SH-SY5Y (cell line): ENCODE results near the gene FGA.

Experiments
- GATA2 ChIP-seq: IDR thresholded peaks from 2 replicates; pipeline ENCODE4 v1.6.1; 2011; ENCODE audit warnings: mild to moderate bottlenecking, low read depth, low read length
- GATA3 ChIP-seq: IDR thresholded peaks from 2 replicates; pipeline ENCODE4 v1.6.1; 2011; ENCODE audit warnings: low read depth, mild to moderate bottlenecking, low read length, moderate library complexity

The FGA gene

GRCh38 chr4:154595807-154596206, 5.3 kb upstream of the FGA start:
- TF ChIP-seq GATA2 (no peak), GATA3 (no peak)

- TF ChIP-seq GATA3 = no peak
- TF ChIP-seq GATA2 = no peak
Measured at GRCh38 chr4:154593868-154594267, 3.3 kb upstream of the FGA start.

DNA sequence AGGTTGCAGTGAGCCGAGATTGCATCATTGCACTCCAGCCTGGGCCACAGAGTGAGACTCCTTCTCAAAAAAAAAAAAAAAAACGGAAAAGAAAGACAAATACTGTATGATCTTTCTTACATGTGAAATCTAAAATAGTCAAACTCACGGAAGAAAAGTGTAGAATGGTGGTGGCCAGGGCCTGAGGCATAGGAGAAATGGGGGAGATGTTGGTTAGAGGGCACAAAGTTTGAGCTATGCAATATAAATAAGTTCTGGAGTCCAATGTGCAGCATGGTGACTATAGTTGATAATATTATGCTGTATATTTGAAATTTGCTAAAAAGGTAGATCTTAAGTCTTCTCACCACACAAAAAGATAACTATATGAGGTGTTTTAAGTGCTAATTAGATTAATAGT, 1.3 kb upstream of the FGA start:
- no peak for TF ChIP-seq GATA2
- TF ChIP-seq GATA3 = no peak

DNA sequence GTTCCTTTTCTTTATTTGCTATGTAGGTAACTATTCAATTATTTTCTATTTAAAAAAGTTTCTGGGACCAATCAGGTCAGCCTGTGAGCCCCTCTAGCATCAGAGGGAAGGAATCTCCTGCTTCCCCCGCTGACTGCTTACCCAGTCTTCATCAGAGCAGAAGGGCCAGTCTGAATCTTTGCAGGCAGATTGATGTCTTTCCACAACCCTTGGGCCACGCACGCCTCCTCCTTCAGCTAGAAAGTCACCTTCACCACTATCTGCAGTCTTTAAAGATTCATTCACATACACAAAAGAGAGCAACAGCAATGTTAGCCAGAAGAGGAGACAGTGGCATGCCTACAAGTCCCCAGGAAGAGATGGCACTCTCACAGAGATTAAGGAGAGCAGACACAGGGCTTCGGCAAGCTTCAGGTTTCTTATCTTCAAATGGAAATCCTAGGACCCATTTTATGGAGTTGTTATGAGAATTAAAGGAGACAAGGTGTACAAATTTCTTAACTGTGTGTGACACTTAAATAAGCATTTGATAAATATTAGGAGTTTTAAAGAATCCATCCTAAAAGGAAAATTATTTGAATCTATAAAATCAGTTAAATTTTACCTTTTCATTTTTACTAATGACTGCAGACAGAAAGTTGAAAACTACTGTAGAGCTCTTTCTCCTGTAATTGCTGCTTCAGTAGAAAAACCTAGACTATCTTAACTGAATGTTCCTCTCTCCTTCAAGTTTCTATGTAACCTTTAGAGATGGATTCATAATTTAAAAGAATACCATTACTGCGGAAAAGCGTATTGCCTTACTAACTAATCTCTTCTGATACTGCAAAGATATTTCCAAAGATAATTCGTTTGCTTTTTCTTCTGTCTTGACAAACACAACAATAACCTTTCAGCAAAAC, 995 bp downstream of the FGA start:
- TF ChIP-seq GATA3 = no peak
- no peak for TF ChIP-seq GATA2

DNA sequence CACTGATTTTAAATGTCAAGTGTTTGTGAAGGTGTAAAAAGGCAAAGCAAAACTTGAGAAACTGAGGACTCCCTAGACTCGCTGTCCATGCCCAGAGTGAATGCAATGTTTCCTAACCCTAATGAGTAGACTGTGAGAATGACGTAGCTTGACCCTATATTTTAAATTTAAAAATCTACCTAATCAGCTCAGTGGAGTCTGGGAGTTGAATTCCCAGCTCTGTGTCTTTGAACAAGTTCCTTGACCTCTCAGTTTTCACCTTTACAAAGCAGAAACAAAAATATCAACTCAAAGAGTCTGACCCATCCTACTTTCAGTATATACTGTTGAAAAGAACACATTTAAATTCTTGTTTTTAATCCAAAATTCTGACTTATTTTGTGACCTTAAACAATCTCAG, 2.3 kb downstream of the FGA start:
- no peak for TF ChIP-seq GATA2
- TF ChIP-seq GATA3 = no peak

GRCh38 chr4:154586296-154587033, 4.1 kb downstream of the FGA start:
- TF ChIP-seq GATA2 (no peak), GATA3 (no peak)

GRCh38 chr4:154585369-154586018, 5.0 kb downstream of the FGA start:
- TF ChIP-seq GATA2 (no peak), GATA3 (no peak)

DNA sequence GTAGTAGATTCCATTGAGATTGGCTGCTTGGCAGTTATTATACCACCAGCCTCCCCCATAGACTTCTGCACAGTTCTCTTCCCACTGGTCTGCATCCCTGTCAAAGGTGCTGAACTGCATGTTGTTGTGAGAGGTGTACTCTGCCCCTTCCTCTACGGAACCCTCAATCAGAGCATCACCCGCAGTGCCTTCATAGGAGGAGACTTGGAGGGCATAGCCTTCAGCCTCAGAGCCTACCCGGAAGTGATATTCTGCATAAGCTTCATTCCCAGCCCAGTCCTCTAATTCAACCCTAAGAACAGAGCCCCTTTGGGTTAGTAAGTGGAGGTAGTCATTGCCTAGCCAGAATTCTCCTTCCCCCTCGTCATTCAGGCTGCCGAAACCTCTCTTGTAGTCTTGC, 6.3 kb downstream of the FGA start:
- TF ChIP-seq GATA3 (no peak), GATA2 (no peak)

DNA sequence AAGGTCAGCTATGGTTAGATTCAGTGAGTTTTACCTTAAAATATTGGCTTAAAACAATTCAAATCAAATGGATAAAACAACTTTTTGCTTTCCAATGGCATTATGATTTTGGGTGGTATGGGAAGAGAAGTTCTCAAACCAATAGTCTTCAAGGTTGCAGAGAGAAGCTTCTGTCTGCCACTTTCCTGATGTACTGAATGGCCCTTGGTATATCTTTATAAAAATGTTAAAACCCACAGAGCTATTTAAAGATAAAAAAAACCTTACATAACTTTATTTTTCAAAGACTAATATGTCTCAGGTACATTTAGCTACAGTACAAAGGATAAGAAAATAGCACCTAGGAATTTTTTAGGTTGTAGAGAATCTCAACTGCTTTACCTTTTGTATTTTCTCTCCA, 6.9 kb downstream of the FGA start:
- TF ChIP-seq GATA2 (no peak), GATA3 (no peak)

- no peak for TF ChIP-seq GATA2
- TF ChIP-seq GATA3 = no peak
Measured at GRCh38 chr4:154583230-154583629, 7.3 kb downstream of the FGA start.

DNA sequence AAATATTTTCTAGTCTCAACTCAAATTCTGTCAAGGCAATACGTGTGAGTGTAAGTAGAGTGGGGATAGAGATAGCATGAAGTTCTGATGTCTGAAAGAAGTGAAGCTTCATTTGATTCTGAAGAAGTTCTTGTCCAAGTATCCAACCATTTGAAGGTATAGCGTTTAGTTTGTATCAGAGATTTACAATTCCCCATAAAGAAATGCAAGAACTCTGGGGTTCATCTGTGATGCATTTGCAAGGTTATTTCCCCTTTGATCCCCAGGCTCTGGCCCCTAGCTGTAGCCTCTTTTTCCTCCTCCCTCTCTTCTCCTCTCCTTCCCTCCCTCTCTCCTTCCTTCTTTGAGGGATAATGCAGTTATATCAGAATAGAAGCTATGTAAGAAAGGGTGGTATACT, 7.8 kb downstream of the FGA start:
- TF ChIP-seq GATA3 (no peak), GATA2 (no peak)

GRCh38 chr4:154579927-154580326, 10.6 kb downstream of the FGA start:
- no peak for TF ChIP-seq GATA2
- no peak for TF ChIP-seq GATA3

DNA sequence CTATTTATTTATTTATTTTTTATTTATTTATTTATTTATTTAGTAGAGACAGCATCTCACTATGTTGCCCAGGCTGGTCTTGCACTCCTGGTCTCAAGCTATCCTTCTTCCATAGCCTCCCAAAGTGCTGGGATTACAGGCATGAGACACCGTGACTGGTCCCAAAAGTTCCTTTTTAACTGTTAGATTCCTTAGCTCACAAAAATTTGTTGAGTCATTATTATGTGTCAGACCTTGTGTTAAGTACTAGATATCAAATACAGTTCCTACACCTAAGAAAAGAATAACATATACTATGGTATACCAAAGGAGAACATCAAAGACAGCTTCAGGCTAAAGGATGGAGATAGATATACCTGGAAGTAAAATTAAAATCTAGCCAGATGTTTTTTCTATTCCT, 11.6 kb downstream of the FGA start:
- no peak for TF ChIP-seq GATA2
- no peak for TF ChIP-seq GATA3

DNA sequence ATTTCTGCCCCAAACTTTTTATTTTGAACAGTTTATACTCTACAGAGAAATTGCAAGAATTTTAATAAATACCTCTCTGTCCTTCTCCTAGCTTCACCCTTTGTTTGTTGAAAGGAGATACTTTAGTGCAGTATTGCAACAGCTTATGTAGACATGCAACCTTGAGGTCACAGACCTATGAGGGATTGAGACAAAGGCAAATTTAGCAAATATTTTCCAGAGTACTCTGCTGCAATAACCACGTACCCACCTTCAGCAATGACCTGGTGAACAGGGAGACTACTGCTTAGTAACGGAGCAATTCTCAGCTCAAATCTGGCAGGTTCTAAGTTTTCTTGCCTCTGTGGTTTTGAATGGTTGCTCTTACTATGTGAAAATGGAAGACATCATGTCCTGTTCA, 13.2 kb downstream of the FGA start:
- TF ChIP-seq GATA3 (no peak), GATA2 (no peak)

DNA sequence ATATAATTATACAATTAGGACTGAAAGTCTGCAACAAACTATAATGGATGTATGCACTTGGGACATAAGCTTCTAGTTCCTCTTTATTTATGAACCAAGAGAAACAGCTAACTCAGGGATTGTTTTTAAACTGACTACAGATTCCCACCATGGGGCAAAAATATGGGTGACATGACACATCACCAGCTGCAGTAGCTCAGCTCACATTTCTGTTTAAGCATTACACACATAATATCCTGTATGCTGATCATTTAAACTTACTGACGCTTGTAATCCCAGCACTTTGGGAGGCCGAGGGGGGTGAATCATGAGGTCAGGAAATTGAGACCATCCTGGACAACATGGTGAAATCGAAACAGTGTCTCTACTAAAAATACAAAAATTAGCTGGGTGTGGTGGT, 16.2 kb downstream of the FGA start:
- TF ChIP-seq GATA3 (no peak), GATA2 (no peak)
